GM12878 (cell line): Measurements from ENCODE around the gene CCDC74B. TPM values are rescaled to one million over a fixed set of nuclear protein-coding genes. Genes with fewer than 3 reads are reported as not detected.
A peak's percentile ranks its signal among the peaks of the same experiment; 100 is the strongest.
"Not testable (repeated sequence)": the region's sequence is repeated elsewhere in the genome, so short reads cannot be mapped to it uniquely, and the experiment has no call there.

ENCODE experiments used
- ATAC-seq: fragments of 200-7000 bp; cut with Tn5 transposase; 3 replicates; pipeline ENCODE4 v1.9.1; 2020; ENCODE audit warnings: mild to moderate bottlenecking, moderate library complexity
- BruUV-seq: library from RNA; stranded (reverse); fragments of 400-500 nt; replicated peaks from 2 replicates; lab custom pipeline; 2021; lab: Mats Ljungman, UMichigan
- CTCF ChIA-PET: fragments of 300-600 bp; sonication (Branson Sonifier 250); formaldehyde crosslinking; extraction: SDS; loops from one replicate; lab custom pipeline; 2021; ENCODE audit warnings: inconsistent platforms; lab: Yijun Ruan, JAX
- POLR2A ChIA-PET: fragments of 350-600 bp; formaldehyde crosslinking; extraction: SDS; loops from one replicate; lab custom pipeline; 2021; ENCODE audit warnings: inconsistent platforms; lab: Charles Lee
- RAD21 ChIA-PET: fragments of 300-600 bp; sonication (Branson Sonifier 250); formaldehyde crosslinking; loops from one replicate; lab custom pipeline; 2023; ENCODE audit warnings: antibody characterized with exemption; ENCODE audit not compliant: unreplicated experiment; lab: Charles Lee
- SMC1A ChIA-PET: fragments of 300-600 bp; sonication (Branson Sonifier 250); formaldehyde crosslinking; loops from one replicate; lab custom pipeline; 2023; ENCODE audit not compliant: unreplicated experiment, uncharacterized antibody; lab: Charles Lee
- DNase-seq: peaks from one replicate; pipeline ENCODE4 v3.0.0-alpha.2; 2011; ENCODE audit warnings: low read depth, low spot score
- FAIRE-seq: peaks from 3 replicates; lab custom pipeline; 2011; peaks lifted over from hg19 to GRCh38; lab: Jason Lieb, UNC
- H2AFZ ChIP-seq: 2 replicates; pipeline ENCODE4 v1.6.0; 2011; ENCODE audit warnings: low read depth, low read length, control low read depth; ENCODE audit not compliant: control insufficient read depth
- H3K27ac ChIP-seq: 2 replicates; pipeline ENCODE4 v1.5.1; 2011; ENCODE audit warnings: control low read depth; ENCODE audit not compliant: control insufficient read depth, insufficient read depth
- H3K27me3 ChIP-seq, 2 experiments: replicated peaks in 1 of 2; 2 replicates each; pipeline versions ENCODE4 v1.6.0 to v1.6.1; 2011; ENCODE audit warnings: low read length in 1 of 2; ENCODE audit not compliant: control insufficient read depth in 2 of 2, insufficient read depth in 2 of 2
- H3K36me3 ChIP-seq, 2 experiments: 2 replicates each; pipeline ENCODE4 v1.5.1; 2011; ENCODE audit warnings: low read length in 1 of 2; ENCODE audit not compliant: control insufficient read depth in 2 of 2, insufficient read depth in 2 of 2
- H3K4me1 ChIP-seq: 2 replicates; pipeline ENCODE4 v1.6.1; 2011; ENCODE audit warnings: mild to moderate bottlenecking, low read length, moderate library complexity, mixed read lengths; ENCODE audit not compliant: control insufficient read depth, insufficient read depth
- H3K4me2 ChIP-seq: 2 replicates; pipeline ENCODE4 v1.6.0; 2011; ENCODE audit warnings: control low read depth; ENCODE audit not compliant: control insufficient read depth, insufficient read depth
- H3K4me3 ChIP-seq: fragments of 200-600 bp; sonication (generic); 2 replicates; pipeline ENCODE4 v1.5.1; 2016
- H3K79me2 ChIP-seq: 2 replicates; pipeline ENCODE4 v1.6.0; 2011; ENCODE audit warnings: low read length; ENCODE audit not compliant: control insufficient read depth, insufficient read depth
- H3K9ac ChIP-seq: 2 replicates; pipeline ENCODE4 v1.8.0; 2011; ENCODE audit warnings: low read length, control low read depth, mixed read lengths; ENCODE audit not compliant: control insufficient read depth, insufficient read depth
- H3K9me3 ChIP-seq: replicated peaks from 3 replicates; pipeline ENCODE4 v1.5.1; 2011; ENCODE audit warnings: mild to moderate bottlenecking, low read length; ENCODE audit not compliant: control insufficient read depth, insufficient read depth
- H4K20me1 ChIP-seq: 2 replicates; pipeline ENCODE4 v1.6.0; 2011; ENCODE audit not compliant: control insufficient read depth, insufficient read depth
- BCL11A ChIP-seq: IDR thresholded peaks from 2 replicates; pipeline ENCODE4 v1.6.1; 2011; ENCODE audit warnings: low read depth, low read length
- CBFB ChIP-seq: IDR thresholded peaks from 2 replicates; pipeline ENCODE4 v1.6.1; 2016; ENCODE audit warnings: antibody characterized with exemption, low read depth
- CREM ChIP-seq: IDR thresholded peaks from 2 replicates; pipeline ENCODE4 v1.6.1; 2014; ENCODE audit warnings: antibody characterized with exemption, low read depth
- CTCF ChIP-seq, 3 experiments: IDR thresholded peaks in 2 of 3; conservative IDR thresholded peaks in 1 of 3; 2 replicates each; pipeline ENCODE4 v1.5.1; 2011; ENCODE audit warnings: low read depth in 3 of 3, low read length in 3 of 3, mild to moderate bottlenecking in 3 of 3, control low read depth in 2 of 3, moderate library complexity in 2 of 3, inconsistent platforms in 1 of 3, mixed read lengths in 1 of 3; ENCODE audit not compliant: control insufficient read depth in 2 of 3, insufficient read depth in 1 of 3; ENCODE audit errors: extremely low read depth in 1 of 3
- DPF2 ChIP-seq: fragments of 450-650 bp; IDR thresholded peaks from 2 replicates; pipeline ENCODE4 v1.6.1; 2017; ENCODE audit warnings: mild to moderate bottlenecking
- GATAD2B ChIP-seq: fragments of 450-650 bp; conservative IDR thresholded peaks from 2 replicates; pipeline ENCODE4 v1.6.1; 2017; ENCODE audit warnings: low read depth, mild to moderate bottlenecking, moderate library complexity
- IKZF1 ChIP-seq: fragments of 450-650 bp; conservative IDR thresholded peaks from 2 replicates; pipeline ENCODE4 v1.6.1; 2017; ENCODE audit warnings: antibody characterized with exemption, mild to moderate bottlenecking
- LARP7 ChIP-seq: fragments of 450-650 bp; IDR thresholded peaks from 2 replicates; pipeline ENCODE4 v1.6.1; 2017; ENCODE audit warnings: mild to moderate bottlenecking
- NR2C1 ChIP-seq: fragments of 450-650 bp; IDR thresholded peaks from 2 replicates; pipeline ENCODE4 v1.6.1; 2017; ENCODE audit warnings: antibody characterized with exemption, mild to moderate bottlenecking, moderate library complexity
- NR2F1 ChIP-seq: fragments of 450-650 bp; conservative IDR thresholded peaks from 2 replicates; pipeline ENCODE4 v1.6.1; 2017; ENCODE audit warnings: mild to moderate bottlenecking
- PML ChIP-seq: IDR thresholded peaks from 2 replicates; pipeline ENCODE4 v1.6.1; 2012; ENCODE audit warnings: low read length, inconsistent platforms
- POLR2A ChIP-seq: IDR thresholded peaks from 2 replicates; pipeline ENCODE4 v1.6.1; 2011; ENCODE audit warnings: low read depth, mild to moderate bottlenecking, low read length
- POLR2AphosphoS5 ChIP-seq: IDR thresholded peaks from 2 replicates; pipeline ENCODE4 v1.6.1; 2011; ENCODE audit warnings: mild to moderate bottlenecking, low read length, inconsistent platforms
- RUNX3 ChIP-seq: IDR thresholded peaks from 2 replicates; pipeline ENCODE4 v1.6.1; 2012; ENCODE audit warnings: low read length, inconsistent platforms
- SMC3 ChIP-seq: IDR thresholded peaks from 2 replicates; pipeline ENCODE4 v1.6.1; 2011; ENCODE audit warnings: low read length, improper control_type of control experiment, borderline replicate concordance
- SRF ChIP-seq, 2 experiments: IDR thresholded peaks; 2 replicates each; pipeline ENCODE4 v1.6.1; 2011; ENCODE audit warnings: low read depth in 2 of 2, low read length in 2 of 2, mild to moderate bottlenecking in 1 of 2, moderate library complexity in 1 of 2
- YY1 ChIP-seq: IDR thresholded peaks from 2 replicates; pipeline ENCODE4 v1.6.1; 2011; ENCODE audit warnings: low read depth, mild to moderate bottlenecking, low read length
- ZNF592 ChIP-seq: fragments of 450-650 bp; IDR thresholded peaks from 2 replicates; pipeline ENCODE4 v1.6.1; 2017; ENCODE audit warnings: mild to moderate bottlenecking, moderate library complexity
- WGBS: methylation state at CpG from one replicate; pipeline ENCODE4 v1.1.6; 2016; ENCODE audit warnings: low lambda C conversion rate; ENCODE audit not compliant: insufficient replicate concordance, insufficient coverage; ENCODE audit errors: missing lambda C conversion rate; 5-methylcytosine and 5-hydroxymethylcytosine counted together
- in situ Hi-C: fragments of 300-500 bp; cut with MboI; formaldehyde crosslinking; loops from 9 replicates; pipeline ENCODE4 v1.14.3; 2018; ENCODE audit warnings: mixed read lengths
- intact Hi-C: fragments of 100-400 bp; cut with micrococcal nuclease; formaldehyde crosslinking; loops from one replicate; pipeline ENCODE4 v1.14.2; 2022; ENCODE audit not compliant: unreplicated experiment
- polyA plus RNA-seq, 11 experiments: library from polyadenylated mRNA; depleted of rRNA in 4 of 11; unstranded in 6 of 11; stranded (reverse) in 5 of 11; fragments of >200 nt; fragmentation: Nextera tagmentation in 4 of 11; fragmentation: Illumina TruSeq in 1 of 11; extraction: Ambion mirVana in 4 of 11; extraction: Trizol in 1 of 11; gene quantifications; 1 replicate in 1 of 11; 2 replicates in 10 of 11; pipeline versions ENCODE4 v1.2.1 to v1.2.3, GENCODE V29; 2011 to 2016; ENCODE audit warnings: inconsistent platforms in 2 of 11, missing spikeins in 2 of 11, low read depth in 1 of 11
- total RNA-seq, 4 experiments: library from RNA; depleted of rRNA in 3 of 4; stranded (reverse); fragments of >200 nt in 3 of 4; fragmentation: Illumina TruSeq in 1 of 4; extraction: Trizol in 1 of 4; gene quantifications; 2 replicates each; pipeline versions ENCODE4 v1.2.1 to v1.2.3, GENCODE V29; 2013 to 2021

Gene CCDC74B
- total and polyA plus RNA-seq, 10 of the 15 experiments (the other 5 are each of a cell fraction or from before 2014, with no cell fraction given): 0.52 to 21.2 (median 9.7) TPM

DNA sequence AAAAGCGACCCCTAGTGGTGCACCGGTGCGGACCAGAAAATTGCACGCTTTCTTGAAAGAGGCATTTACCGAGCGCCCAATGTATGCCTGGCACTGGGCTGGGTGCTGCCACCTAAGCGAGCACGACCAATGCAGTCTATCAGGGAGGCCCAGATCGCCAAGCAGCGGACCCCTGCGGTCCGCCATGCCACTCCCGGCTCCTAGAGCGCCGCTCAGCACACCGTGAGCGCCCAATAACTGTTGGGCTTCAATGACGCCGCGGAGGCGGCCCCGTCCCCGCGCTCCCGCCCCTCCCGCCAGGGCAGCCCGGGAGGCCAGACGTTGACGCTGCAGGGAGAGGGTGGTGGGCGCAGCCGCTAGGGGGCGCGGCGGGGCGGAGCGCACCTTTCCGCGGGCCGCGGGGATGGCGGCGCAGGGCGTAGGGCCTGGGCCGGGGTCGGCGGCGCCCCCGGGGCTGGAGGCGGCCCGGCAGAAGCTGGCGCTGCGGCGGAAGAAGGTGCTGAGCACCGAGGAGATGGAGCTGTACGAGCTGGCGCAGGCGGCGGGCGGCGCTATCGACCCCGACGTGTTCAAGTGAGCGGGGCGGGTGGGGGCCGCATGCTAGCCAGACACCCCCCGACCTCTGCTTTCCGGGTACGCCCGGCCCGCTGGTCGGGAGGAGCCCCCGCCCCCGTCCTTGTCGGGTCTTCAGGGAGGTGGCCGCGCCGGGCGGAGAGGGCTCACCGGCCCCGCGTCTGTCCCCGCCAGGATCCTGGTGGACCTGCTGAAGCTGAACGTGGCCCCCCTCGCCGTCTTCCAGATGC, 37.2 kb upstream of the CCDC74B start, which contains the start of gene MZT2B:
TSS of gene MZT2B (plus strand) at position 383 of the 803 bp plus-strand sequence. CDS start at position 404, 21 bp downstream.
- RAD21 ChIA-PET: interaction anchor here (0.8 to 1.5 kb wide), 3 partner anchors 151 to 191 kb away, joined by 4 to 5 read pairs (median 4); a partner anchor contains a TSS
- Histone ChIP-seq H3K4me2 (peak within 1 kb of the TSS; percentile 92), H3K27ac (peak within 1 kb of the TSS; percentile 80), H3K4me3 (peak within 1 kb of the TSS; percentile 83), H3K79me2 (peaks cover 57% of the 10 kb centered on the region), H3K9ac (peak within 1 kb of the TSS; percentile 85), H2AFZ (peak within 1 kb of the TSS; percentile 86)
- peak; percentile 90 for ATAC-seq
- H3K4me1 ChIP-seq, H4K20me1 ChIP-seq, H3K9me3 ChIP-seq, H3K27me3 ChIP-seq, H3K36me3 ChIP-seq, SMC1A ChIA-PET: not testable (repeated sequence)
- BruUV-seq: TSS peak; percentile 75
- DNase-seq: peak; percentile 51
- FAIRE-seq: peak; percentile 84
- under 1% methylated on average over 39 of the region's 86 CpGs for WGBS
- POLR2A ChIA-PET: interaction anchor here (1.4 to 2.0 kb wide), 2 partner anchors 152 to 159 kb away, joined by 3 to 4 read pairs; a partner anchor contains a TSS
- in situ Hi-C loops (loop anchor here (5.0 kb wide), 1 partner anchor 155 kb away; no protein-coding TSS in a partner anchor), intact Hi-C loops (loop anchor here (1.0 kb wide), 1 partner anchor 150 kb away; no protein-coding TSS in a partner anchor)
- CTCF ChIA-PET: interaction anchor here (0.7 to 3.4 kb wide), 5 partner anchors 148 to 165 kb away, joined by 3 to 12 read pairs (median 7); partner anchors contain the start of gene IMP4
- TF ChIP-seq POLR2A: peak; percentile 78
- TF ChIP-seq CREM: peak; percentile 53
- 0 out of 2 replicates have a peak, but pooled peaks have one; percentile 4 for TF ChIP-seq BCL11A
- TF ChIP-seq CTCF (IDR thresholded peaks at IDR 0.05 in 2 of 3, conservative IDR thresholded peaks at IDR 0.05 in 1 of 3; ENCODE audit: control insufficient read depth in 2 of 3, extremely low read depth in 1 of 3, insufficient read depth in 1 of 3, low read depth in 3 of 3, low read length in 3 of 3): peak; percentile 66 to 77 (median 67); a peak in 5 of 6 replicates
- 0 out of 2 replicates have a peak, but pooled peaks have one; percentile 73 for TF ChIP-seq PML
- TF ChIP-seq NR2C1: 0 out of 2 replicates have a peak, but pooled peaks have one; percentile 6
- peak; percentile 55; the same call in 1 of the 2 replicates for TF ChIP-seq GATAD2B
- TF ChIP-seq YY1: peak; percentile 91
- peak; percentile 66 for TF ChIP-seq POLR2AphosphoS5
- peak; percentile 7 for TF ChIP-seq IKZF1
- TF ChIP-seq NR2F1: peak; percentile 54; the same call in 1 of the 2 replicates
- peak in 1 of 2 experiments; percentile 37; a peak in 1 of 4 replicates for TF ChIP-seq SRF (IDR thresholded peaks at IDR 0.05; ENCODE audit: low read depth in 2 of 2, low read length in 2 of 2)
- TF ChIP-seq DPF2: peak; percentile 36; the same call in 1 of the 2 replicates
- TF ChIP-seq CBFB: 0 out of 2 replicates have a peak, but pooled peaks have one; percentile 36
- peak; percentile 39; the same call in 1 of the 2 replicates for TF ChIP-seq SMC3
- TF ChIP-seq ZNF592: peak; percentile 67; the same call in 1 of the 2 replicates
- TF ChIP-seq LARP7: 0 out of 2 replicates have a peak, but pooled peaks have one; percentile 49
- TF ChIP-seq RUNX3: peak; percentile 2
